NCI-H1694 (cell line): ENCODE measurements around the gene LGALS1.

Experiments
- DNase-seq: peaks from one replicate; lab custom pipeline; 2025; lab: John Stamatoyannopoulos, UW

Gene LGALS1

GRCh38 chr22:37725551-37726240 lies 50.3 kb downstream of the LGALS1 start:
- no peak for DNase-seq

GRCh38 chr22:37726241-37726887 lies 50.9 kb downstream of the LGALS1 start:
- no peak for DNase-seq

- no peak for DNase-seq
Measured at GRCh38 chr22:37728620-37729019, 53.2 kb downstream of the LGALS1 start.
